Liver (tissue), 3 donors: ENCODE data around the gene KRTAP4-12.
"Not testable (repeated sequence)": the region's sequence is repeated elsewhere in the genome, so short reads cannot be mapped to it uniquely, and the experiment has no call there.

ENCODE experiments used
- EGR1 ChIP-seq, 2 donors: IDR thresholded peaks; 2 replicates each; pipeline ENCODE4 v1.6.1; 2016 to 2018; ENCODE audit warnings: antibody characterized with exemption in 2 of 2, low read depth in 2 of 2
- SP1 ChIP-seq: IDR thresholded peaks from 2 replicates; pipeline ENCODE4 v1.6.1; 2018; ENCODE audit warnings: antibody characterized with exemption, mild to moderate bottlenecking
- YY1 ChIP-seq: IDR thresholded peaks from 2 replicates; pipeline ENCODE4 v1.6.1; 2016; ENCODE audit warnings: antibody characterized with exemption, mild to moderate bottlenecking
- TF ChIP-seq, protein P1 (sequence below): fragments of 150-350 bp; IDR thresholded peaks from 2 replicates; pipeline ENCODE4 v1.5.1; 2017; ENCODE audit warnings: improper control_type of control experiment, low read depth, low read length; ENCODE audit not compliant: missing input control
- TF ChIP-seq, protein P2 (sequence below): IDR thresholded peaks from 2 replicates; pipeline ENCODE4 v1.6.1; 2016; ENCODE audit warnings: antibody characterized with exemption
- donor health status: healthy.
- donor health status: healthy.

DNA sequence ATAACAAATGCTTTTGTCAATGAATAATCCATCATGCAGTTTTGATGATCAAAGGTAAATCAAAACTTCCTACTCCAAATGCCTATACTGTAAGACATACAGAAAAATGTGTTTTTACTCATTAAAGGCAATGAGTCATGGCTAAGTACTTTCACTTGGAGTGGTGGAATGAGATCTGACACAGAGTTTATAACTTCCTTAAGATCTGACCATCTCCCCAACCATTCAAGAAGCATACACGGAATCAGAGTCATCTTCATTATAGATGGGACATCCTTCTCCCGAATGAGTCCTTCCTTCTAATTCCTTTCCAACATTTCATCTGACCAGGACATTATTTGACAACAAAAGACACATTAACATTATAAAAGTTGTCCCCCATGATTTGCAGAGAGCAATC, 40.6 kb downstream of the KRTAP4-12 start:
- TF ChIP-seq EGR1 (IDR thresholded peaks at IDR 0.05; ENCODE audit: low read depth in 2 of 2); YY1; SP1: not testable (repeated sequence)
- TF ChIP-seq, protein P1, sequence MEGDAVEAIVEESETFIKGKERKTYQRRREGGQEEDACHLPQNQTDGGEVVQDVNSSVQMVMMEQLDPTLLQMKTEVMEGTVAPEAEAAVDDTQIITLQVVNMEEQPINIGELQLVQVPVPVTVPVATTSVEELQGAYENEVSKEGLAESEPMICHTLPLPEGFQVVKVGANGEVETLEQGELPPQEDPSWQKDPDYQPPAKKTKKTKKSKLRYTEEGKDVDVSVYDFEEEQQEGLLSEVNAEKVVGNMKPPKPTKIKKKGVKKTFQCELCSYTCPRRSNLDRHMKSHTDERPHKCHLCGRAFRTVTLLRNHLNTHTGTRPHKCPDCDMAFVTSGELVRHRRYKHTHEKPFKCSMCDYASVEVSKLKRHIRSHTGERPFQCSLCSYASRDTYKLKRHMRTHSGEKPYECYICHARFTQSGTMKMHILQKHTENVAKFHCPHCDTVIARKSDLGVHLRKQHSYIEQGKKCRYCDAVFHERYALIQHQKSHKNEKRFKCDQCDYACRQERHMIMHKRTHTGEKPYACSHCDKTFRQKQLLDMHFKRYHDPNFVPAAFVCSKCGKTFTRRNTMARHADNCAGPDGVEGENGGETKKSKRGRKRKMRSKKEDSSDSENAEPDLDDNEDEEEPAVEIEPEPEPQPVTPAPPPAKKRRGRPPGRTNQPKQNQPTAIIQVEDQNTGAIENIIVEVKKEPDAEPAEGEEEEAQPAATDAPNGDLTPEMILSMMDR, result not testable (repeated sequence)
- TF ChIP-seq, protein P2, sequence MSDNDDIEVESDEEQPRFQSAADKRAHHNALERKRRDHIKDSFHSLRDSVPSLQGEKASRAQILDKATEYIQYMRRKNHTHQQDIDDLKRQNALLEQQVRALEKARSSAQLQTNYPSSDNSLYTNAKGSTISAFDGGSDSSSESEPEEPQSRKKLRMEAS, result not testable (repeated sequence)
